ENCODE measurements around the gene JAZF1.

DNA sequence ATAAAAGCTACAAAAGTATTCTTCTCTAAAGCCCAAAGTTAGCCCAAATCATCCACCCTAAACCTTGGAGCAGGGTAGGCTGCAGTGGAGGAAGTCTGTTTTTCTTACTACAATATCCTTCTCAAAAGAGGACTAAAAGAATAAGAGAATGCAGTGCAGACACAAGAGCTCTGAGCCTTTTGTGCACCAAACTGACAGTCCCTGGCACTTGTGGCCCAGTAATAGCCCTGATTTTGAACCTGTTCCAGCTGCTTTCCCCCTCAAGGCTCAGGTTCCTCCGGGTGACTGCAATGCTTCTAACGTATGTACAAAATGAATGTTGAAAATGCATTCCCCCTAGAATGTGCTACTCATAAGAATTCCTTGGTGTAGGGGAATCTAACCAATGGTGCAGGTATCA is 154.4 kb downstream of the JAZF1 start:
- TF ChIP-seq POLR2A (IDR thresholded peaks at IDR 0.05) = no peak
- TF ChIP-seq, protein P1, sequence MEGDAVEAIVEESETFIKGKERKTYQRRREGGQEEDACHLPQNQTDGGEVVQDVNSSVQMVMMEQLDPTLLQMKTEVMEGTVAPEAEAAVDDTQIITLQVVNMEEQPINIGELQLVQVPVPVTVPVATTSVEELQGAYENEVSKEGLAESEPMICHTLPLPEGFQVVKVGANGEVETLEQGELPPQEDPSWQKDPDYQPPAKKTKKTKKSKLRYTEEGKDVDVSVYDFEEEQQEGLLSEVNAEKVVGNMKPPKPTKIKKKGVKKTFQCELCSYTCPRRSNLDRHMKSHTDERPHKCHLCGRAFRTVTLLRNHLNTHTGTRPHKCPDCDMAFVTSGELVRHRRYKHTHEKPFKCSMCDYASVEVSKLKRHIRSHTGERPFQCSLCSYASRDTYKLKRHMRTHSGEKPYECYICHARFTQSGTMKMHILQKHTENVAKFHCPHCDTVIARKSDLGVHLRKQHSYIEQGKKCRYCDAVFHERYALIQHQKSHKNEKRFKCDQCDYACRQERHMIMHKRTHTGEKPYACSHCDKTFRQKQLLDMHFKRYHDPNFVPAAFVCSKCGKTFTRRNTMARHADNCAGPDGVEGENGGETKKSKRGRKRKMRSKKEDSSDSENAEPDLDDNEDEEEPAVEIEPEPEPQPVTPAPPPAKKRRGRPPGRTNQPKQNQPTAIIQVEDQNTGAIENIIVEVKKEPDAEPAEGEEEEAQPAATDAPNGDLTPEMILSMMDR (IDR thresholded peaks at IDR 0.05) = no peak
